Gastrocnemius medialis (tissue), 4 donors: ENCODE results near the gene ECEL1. TPM values are rescaled to one million over a fixed set of nuclear protein-coding genes. Genes with fewer than 3 reads are reported as not detected.

Experiments
- ATAC-seq, 2 donors: fragments of 150-250 bp; one replicate each; pipeline ENCODE4 v1.9.1; 2016
- DNase-seq, 2 donors: peaks; one replicate each; pipeline ENCODE4 v3.0.0-alpha.2; 2019
- H3K27ac ChIP-seq, 4 donors: fragments of 200-600 bp; sonication (generic); 1 replicate in 1 of 4; 2 replicates in 3 of 4; pipeline ENCODE4 v1.5.1; 2016 to 2018; ENCODE audit warnings: mild to moderate bottlenecking in 2 of 4, moderate library complexity in 1 of 4
- H3K27me3 ChIP-seq, 3 donors: fragments of 200-600 bp; sonication (generic) in 2 of 3; 1 replicate in 1 of 3; 2 replicates in 2 of 3; pipeline versions ENCODE4 v1.5.1 to v1.6.0; 2016 to 2019; ENCODE audit warnings: mild to moderate bottlenecking in 1 of 3, moderate library complexity in 1 of 3
- H3K36me3 ChIP-seq, 2 donors: fragments of 200-600 bp; sonication (generic) in 1 of 2; one replicate each; pipeline ENCODE4 v1.5.1; 2017 to 2018
- H3K4me1 ChIP-seq, 2 donors: fragments of 200-600 bp; sonication (generic) in 1 of 2; one replicate each; pipeline ENCODE4 v1.5.1; 2016 to 2017; ENCODE audit warnings: mild to moderate bottlenecking in 2 of 2
- H3K4me3 ChIP-seq, 4 donors: fragments of 200-600 bp; sonication (generic) in 3 of 4; 1 replicate in 1 of 4; 2 replicates in 3 of 4; pipeline ENCODE4 v1.5.1; 2016 to 2019; ENCODE audit warnings: mild to moderate bottlenecking in 2 of 4
- H3K9me3 ChIP-seq, 3 donors: fragments of 200-600 bp; sonication (generic) in 2 of 3; 1 replicate in 1 of 3; 2 replicates in 2 of 3; pipeline ENCODE4 v1.5.1; 2016 to 2019
- POLR2A ChIP-seq, 2 donors: fragments of 450-650 bp; IDR thresholded peaks; one replicate each; pipeline ENCODE4 v1.6.1; 2017; ENCODE audit warnings: antibody characterized with exemption in 2 of 2, mild to moderate bottlenecking in 2 of 2, moderate library complexity in 2 of 2
- in situ Hi-C, 4 donors: fragments of 200-750 bp; cut with MboI; loops; one replicate each; pipeline versions ENCODE4 v1.15.0 to v1.8.0; 2017; ENCODE audit warnings: low sequenced_read_pairs in 4 of 4
- intact Hi-C: fragments of 100-400 bp; cut with DNase I; formaldehyde crosslinking; loops from one replicate; pipeline ENCODE4 v1.15.1; 2023; ENCODE audit warnings: low total_unique reads
- total RNA-seq, 4 donors: library from RNA; depleted of rRNA; stranded (reverse); fragments of >200 nt; gene quantifications; one replicate each; pipeline versions ENCODE4 v1.1.0 to v1.2.3, GENCODE V29; 2016
- TF ChIP-seq, protein P1 (sequence below), 5 experiments: fragments of 450-650 bp in 3 of 5; fragments of 200-600 bp in 2 of 5; sonication (generic) in 2 of 5; IDR thresholded peaks in 4 of 5; conservative IDR thresholded peaks in 1 of 5; 1 replicate in 4 of 5; 2 replicates in 1 of 5; pipeline ENCODE4 v1.5.1; 2016 to 2019; ENCODE audit warnings: antibody characterized with exemption in 5 of 5, mild to moderate bottlenecking in 3 of 5, moderate library complexity in 3 of 5

The ECEL1 gene
- total RNA-seq, 4 donors from 2014 or later, result 0.51 to 1.5 (median 0.55) TPM; not detected in 1

- Histone ChIP-seq H3K27ac (peak overlapping the region; percentile 90 to 97 (median 94)), H3K27me3 (peaks cover 0 to 7% (median 0%) of the 10 kb centered on the region in 3 donors), H3K4me3 (peak overlapping the region; percentile 49 to 67 (median 58)), H3K4me1 (peaks cover 25 to 38% of the 10 kb centered on the region in 2 donors), H3K36me3 (no peaks in the 10 kb centered on the region), H3K9me3 (no peaks in the 10 kb centered on the region)
- in situ Hi-C loops (loop anchor here in 1 of 4 donors (25.0 kb wide), 1 partner anchor 611 kb away; no protein-coding TSS in a partner anchor), intact Hi-C loops (loop anchor here (1.0 to 10.0 kb wide), 3 partner anchors 77 to 598 kb away; no protein-coding TSS in a partner anchor)
- ATAC-seq (no peak), DNase-seq (no peak)
- no peak for TF ChIP-seq POLR2A (IDR thresholded peaks at IDR 0.05)
- TF ChIP-seq, protein P1, sequence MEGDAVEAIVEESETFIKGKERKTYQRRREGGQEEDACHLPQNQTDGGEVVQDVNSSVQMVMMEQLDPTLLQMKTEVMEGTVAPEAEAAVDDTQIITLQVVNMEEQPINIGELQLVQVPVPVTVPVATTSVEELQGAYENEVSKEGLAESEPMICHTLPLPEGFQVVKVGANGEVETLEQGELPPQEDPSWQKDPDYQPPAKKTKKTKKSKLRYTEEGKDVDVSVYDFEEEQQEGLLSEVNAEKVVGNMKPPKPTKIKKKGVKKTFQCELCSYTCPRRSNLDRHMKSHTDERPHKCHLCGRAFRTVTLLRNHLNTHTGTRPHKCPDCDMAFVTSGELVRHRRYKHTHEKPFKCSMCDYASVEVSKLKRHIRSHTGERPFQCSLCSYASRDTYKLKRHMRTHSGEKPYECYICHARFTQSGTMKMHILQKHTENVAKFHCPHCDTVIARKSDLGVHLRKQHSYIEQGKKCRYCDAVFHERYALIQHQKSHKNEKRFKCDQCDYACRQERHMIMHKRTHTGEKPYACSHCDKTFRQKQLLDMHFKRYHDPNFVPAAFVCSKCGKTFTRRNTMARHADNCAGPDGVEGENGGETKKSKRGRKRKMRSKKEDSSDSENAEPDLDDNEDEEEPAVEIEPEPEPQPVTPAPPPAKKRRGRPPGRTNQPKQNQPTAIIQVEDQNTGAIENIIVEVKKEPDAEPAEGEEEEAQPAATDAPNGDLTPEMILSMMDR (IDR thresholded peaks at IDR 0.05 in 4 of 5, conservative IDR thresholded peaks at IDR 0.05 in 1 of 5), result no peak
Measured at GRCh38 chr2:232522623-232523401, 35.2 kb upstream of the ECEL1 start.

DNA sequence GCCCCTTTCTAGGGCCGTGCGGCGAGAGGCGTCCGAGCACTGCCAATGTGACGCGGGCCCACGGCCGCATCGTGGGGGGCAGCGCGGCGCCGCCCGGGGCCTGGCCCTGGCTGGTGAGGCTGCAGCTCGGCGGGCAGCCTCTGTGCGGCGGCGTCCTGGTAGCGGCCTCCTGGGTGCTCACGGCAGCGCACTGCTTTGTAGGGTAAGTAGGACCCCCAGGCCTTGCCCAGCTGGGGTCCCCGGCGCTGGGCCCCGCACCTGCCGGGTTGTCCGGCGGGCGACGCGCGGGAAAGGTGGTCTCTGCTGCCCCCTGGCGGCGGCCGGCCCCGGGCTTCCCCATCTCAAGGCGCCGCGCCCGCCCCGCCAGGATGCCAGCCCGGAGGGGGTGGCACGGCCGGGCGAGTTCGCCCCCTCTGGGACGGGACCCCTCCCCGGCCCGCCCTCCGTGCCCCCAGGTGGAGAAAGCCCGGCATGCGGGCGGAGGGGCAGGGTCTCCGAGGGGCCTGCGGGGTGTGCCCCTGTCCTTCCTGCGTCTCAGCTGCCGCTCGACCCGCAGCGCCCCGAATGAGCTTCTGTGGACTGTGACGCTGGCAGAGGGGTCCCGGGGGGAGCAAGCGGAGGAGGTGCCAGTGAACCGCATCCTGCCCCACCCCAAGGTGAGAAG is 34.5 kb upstream of the ECEL1 start:
- TF ChIP-seq, protein P1 (IDR thresholded peaks at IDR 0.05 in 4 of 5, conservative IDR thresholded peaks at IDR 0.05 in 1 of 5), result peak in 4 of 5 experiments; percentile 85 to 97 (median 96)
- no peak for TF ChIP-seq POLR2A (IDR thresholded peaks at IDR 0.05)
- peak overlapping the region in 1 of 4 donors; percentile 93 for H3K27ac ChIP-seq
- H3K9me3 ChIP-seq, result no peaks in the 10 kb centered on the region
- intact Hi-C loops (loop anchor here (1.0 to 10.0 kb wide), 3 partner anchors 76 to 597 kb away; no protein-coding TSS in a partner anchor), in situ Hi-C loops (loop anchor here in 1 of 4 donors (25.0 kb wide), 1 partner anchor 610 kb away; no protein-coding TSS in a partner anchor)
- H3K4me3 ChIP-seq, result peak overlapping the region; percentile 27 to 49 (median 38)
- no peaks in the 10 kb centered on the region for H3K36me3 ChIP-seq
- peaks cover 0 to 7% (median 0%) of the 10 kb centered on the region in 3 donors for H3K27me3 ChIP-seq
- H3K4me1 ChIP-seq, result peaks cover 18 to 34% of the 10 kb centered on the region in 2 donors
- ATAC-seq (peak; percentile 12 to 18), DNase-seq (peak in 1 of 2 donors; percentile 44)

DNA sequence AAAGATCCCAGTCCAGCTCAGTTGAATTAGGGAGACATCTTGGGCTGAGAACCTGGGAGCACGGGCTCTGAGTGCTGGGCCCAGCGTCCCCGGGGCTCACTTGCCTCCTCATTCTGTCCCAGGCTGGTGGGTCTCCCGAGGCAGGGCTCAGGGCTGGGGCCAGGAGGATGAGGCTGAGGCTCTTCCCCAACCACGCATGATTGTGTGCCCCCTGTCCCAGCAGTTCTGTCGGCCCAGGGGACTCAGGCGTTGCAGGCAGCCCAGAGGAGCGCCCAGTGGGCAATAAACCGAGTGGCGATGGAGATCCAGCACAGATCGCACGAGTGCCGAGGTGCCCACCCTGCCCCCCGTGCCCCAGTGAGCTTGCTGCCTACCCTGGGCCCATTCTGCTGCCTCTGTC is 33.5 kb upstream of the ECEL1 start:
- in situ Hi-C loops, result loop anchor here in 1 of 4 donors (25.0 kb wide), 1 partner anchor 609 kb away; no protein-coding TSS in a partner anchor

DNA sequence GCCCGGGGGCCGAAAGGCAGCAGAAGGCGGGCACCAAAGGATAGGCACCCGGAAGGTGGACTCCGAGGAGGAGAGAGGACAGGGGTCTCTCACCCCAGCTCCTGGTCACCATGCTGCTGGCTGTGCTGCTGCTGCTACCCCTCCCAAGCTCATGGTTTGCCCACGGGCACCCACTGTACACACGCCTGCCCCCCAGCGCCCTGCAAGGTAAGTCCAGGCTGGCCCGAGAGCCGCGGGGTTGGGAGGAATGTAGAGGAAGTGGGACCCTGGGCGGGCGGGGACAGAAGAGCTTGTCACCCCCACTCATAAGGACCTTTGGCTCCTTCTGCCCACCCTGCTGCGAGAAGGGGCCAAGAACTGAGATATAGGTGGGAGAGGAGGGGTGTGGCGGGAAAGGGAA is 32.9 kb upstream of the ECEL1 start:
- Histone ChIP-seq H3K4me3 (no peak overlapping the region), H3K4me1 (peaks cover 17 to 26% of the 10 kb centered on the region in 2 donors), H3K27me3 (peaks cover 0 to 7% (median 0%) of the 10 kb centered on the region in 3 donors), H3K9me3 (no peaks in the 10 kb centered on the region), H3K36me3 (no peaks in the 10 kb centered on the region), H3K27ac (no peak overlapping the region)
- no peak for DNase-seq
- no peak for ATAC-seq
- TF ChIP-seq, protein P1 (IDR thresholded peaks at IDR 0.05 in 4 of 5, conservative IDR thresholded peaks at IDR 0.05 in 1 of 5), result no peak
- no peak for TF ChIP-seq POLR2A (IDR thresholded peaks at IDR 0.05)
- in situ Hi-C loops, result loop anchor here in 1 of 4 donors (25.0 kb wide), 1 partner anchor 608 kb away; no protein-coding TSS in a partner anchor
- intact Hi-C loops, result loop anchor here (10.0 kb wide), 1 partner anchor 206 kb away; no protein-coding TSS in a partner anchor

More for the DNA sequence above, 33.5 kb upstream of the ECEL1 start:
- peaks cover 0 to 7% (median 0%) of the 10 kb centered on the region in 3 donors for H3K27me3 ChIP-seq
- no peak for TF ChIP-seq POLR2A (IDR thresholded peaks at IDR 0.05)
- TF ChIP-seq, protein P1 (IDR thresholded peaks at IDR 0.05 in 4 of 5, conservative IDR thresholded peaks at IDR 0.05 in 1 of 5), result no peak
- H3K27ac ChIP-seq, result no peak overlapping the region
- H3K9me3 ChIP-seq, result no peaks in the 10 kb centered on the region
- DNase-seq (no peak), ATAC-seq (no peak)
- intact Hi-C loops, result loop anchor here (10.0 kb wide), 1 partner anchor 206 kb away; no protein-coding TSS in a partner anchor
- H3K4me3 ChIP-seq, result no peak overlapping the region
- H3K36me3 ChIP-seq, result no peaks in the 10 kb centered on the region
- peaks cover 13 to 30% of the 10 kb centered on the region in 2 donors for H3K4me1 ChIP-seq
